SK-N-MC (cell line): ENCODE measurements around the gene ADARB1.

Source experiments
- DNase-seq: peaks from one replicate; pipeline ENCODE4 v3.0.0-alpha.2; 2011; ENCODE audit warnings: low read depth, low spot score
- H3K27ac ChIP-seq: fragments of 200-600 bp; sonication (generic); 2 replicates; pipeline ENCODE4 v1.5.1; 2016; ENCODE audit warnings: mixed run types
- H3K36me3 ChIP-seq: fragments of 200-600 bp; sonication (generic); 2 replicates; pipeline ENCODE4 v1.6.1; 2017; ENCODE audit warnings: antibody characterized with exemption, low read length, mixed read lengths; ENCODE audit not compliant: insufficient read depth
- H3K4me3 ChIP-seq: fragments of 200-600 bp; sonication (generic); 2 replicates; pipeline ENCODE4 v1.5.1; 2016
- H3K9ac ChIP-seq: fragments of 200-600 bp; sonication (generic); 2 replicates; pipeline ENCODE4 v1.8.0; 2017; ENCODE audit warnings: mixed run types, mixed read lengths; ENCODE audit not compliant: insufficient read length
- H3K9me3 ChIP-seq: fragments of 200-600 bp; sonication (generic); 2 replicates; pipeline ENCODE4 v1.6.1; 2017; ENCODE audit warnings: low read depth, mild to moderate bottlenecking, antibody characterized with exemption, low read length, moderate library complexity, mixed read lengths
- EZH2 ChIP-seq: fragments of 200-600 bp; sonication (generic); IDR thresholded peaks from one replicate; pipeline ENCODE4 v1.6.1; 2017; ENCODE audit warnings: antibody characterized with exemption
- FOXP2 ChIP-seq: optimal IDR thresholded peaks from 2 replicates; pipeline ENCODE3; 2011; ENCODE audit warnings: mild to moderate bottlenecking, moderate library complexity; ENCODE audit not compliant: insufficient read depth; ENCODE audit errors: extremely low read length, control extremely low read depth
- POLR2AphosphoS5 ChIP-seq: IDR thresholded peaks from 2 replicates; pipeline ENCODE4 v1.6.1; 2012; ENCODE audit warnings: mild to moderate bottlenecking, low read depth, low read length, borderline replicate concordance

Gene ADARB1

GRCh38 chr21:45036630-45037029 lies 37.8 kb upstream of the ADARB1 start:
- no peak overlapping the region for H3K27ac ChIP-seq
- H3K9me3 ChIP-seq = peaks cover 2% of the 10 kb centered on the region; the same call in 1 of the 2 replicates
- no peaks in the 10 kb centered on the region for H3K36me3 ChIP-seq
- TF ChIP-seq POLR2AphosphoS5 = no peak
- no peak for TF ChIP-seq EZH2
- no peak for TF ChIP-seq FOXP2
- no peak for DNase-seq
- H3K4me3 ChIP-seq = no peak overlapping the region
- no peak overlapping the region for H3K9ac ChIP-seq

- Histone ChIP-seq H3K36me3 (no peaks in the 10 kb centered on the region), H3K4me3 (no peak overlapping the region), H3K27ac (no peak overlapping the region), H3K9me3 (peaks cover 2% of the 10 kb centered on the region; the same call in 1 of the 2 replicates), H3K9ac (no peak overlapping the region)
- TF ChIP-seq POLR2AphosphoS5 (no peak), EZH2 (no peak), FOXP2 (no peak)
- DNase-seq = no peak
Observed at GRCh38 chr21:45037986-45038385, 36.4 kb upstream of the ADARB1 start.

GRCh38 chr21:45039317-45040156 lies 34.8 kb upstream of the ADARB1 start:
- DNase-seq = no peak
- Histone ChIP-seq H3K36me3 (no peaks in the 10 kb centered on the region), H3K9me3 (peaks cover 2% of the 10 kb centered on the region; the same call in 1 of the 2 replicates), H3K27ac (0 out of 2 replicates have a peak overlapping the region, but pooled peaks have one; percentile 25), H3K4me3 (no peak overlapping the region), H3K9ac (no peak overlapping the region)
- TF ChIP-seq FOXP2 = no peak
- TF ChIP-seq POLR2AphosphoS5 = no peak
- no peak for TF ChIP-seq EZH2

- DNase-seq = no peak
- TF ChIP-seq EZH2 (no peak), POLR2AphosphoS5 (no peak), FOXP2 (no peak)
- no peaks in the 10 kb centered on the region for H3K36me3 ChIP-seq
- peaks cover 2% of the 10 kb centered on the region; the same call in 1 of the 2 replicates for H3K9me3 ChIP-seq
- no peak overlapping the region for H3K4me3 ChIP-seq
- H3K27ac ChIP-seq = no peak overlapping the region
- no peak overlapping the region for H3K9ac ChIP-seq
Observed at GRCh38 chr21:45040157-45040711, 34.1 kb upstream of the ADARB1 start.

GRCh38 chr21:45040739-45041138 lies 33.6 kb upstream of the ADARB1 start:
- TF ChIP-seq EZH2 (no peak), FOXP2 (no peak), POLR2AphosphoS5 (no peak)
- Histone ChIP-seq H3K9ac (peak overlapping the region; percentile 68), H3K36me3 (no peaks in the 10 kb centered on the region), H3K27ac (peak overlapping the region; percentile 83), H3K4me3 (no peak overlapping the region; the same call in 1 of the 2 replicates), H3K9me3 (no peaks in the 10 kb centered on the region; the same call in 1 of the 2 replicates)
- no peak for DNase-seq

GRCh38 chr21:45041351-45041805 lies 33.0 kb upstream of the ADARB1 start:
- TF ChIP-seq EZH2 = no peak
- peak overlapping the region; percentile 36 for H3K4me3 ChIP-seq

GRCh38 chr21:45041984-45042663 lies 32.3 kb upstream of the ADARB1 start:
- H3K4me3 ChIP-seq = no peak overlapping the region
- H3K9me3 ChIP-seq = no peaks in the 10 kb centered on the region
- no peak for DNase-seq
- H3K9ac ChIP-seq = no peak overlapping the region
- H3K36me3 ChIP-seq = no peaks in the 10 kb centered on the region
- H3K27ac ChIP-seq = peak overlapping the region; percentile 83; the same call in 1 of the 2 replicates
- TF ChIP-seq EZH2 (no peak), POLR2AphosphoS5 (no peak), FOXP2 (no peak)

More at GRCh38 chr21:45041351-45041805, 33.0 kb upstream of the ADARB1 start:
- Histone ChIP-seq H3K9me3 (no peaks in the 10 kb centered on the region; the same call in 1 of the 2 replicates), H3K27ac (peak overlapping the region; percentile 83), H3K9ac (peak overlapping the region; percentile 68), H3K36me3 (no peaks in the 10 kb centered on the region)
- DNase-seq = no peak

- Histone ChIP-seq H3K27ac (no peak overlapping the region), H3K36me3 (no peaks in the 10 kb centered on the region), H3K9ac (no peak overlapping the region), H3K4me3 (no peak overlapping the region), H3K9me3 (no peaks in the 10 kb centered on the region)
- no peak for DNase-seq
- TF ChIP-seq FOXP2 = no peak
- no peak for TF ChIP-seq EZH2
- no peak for TF ChIP-seq POLR2AphosphoS5
Observed at GRCh38 chr21:45042664-45043161, 31.7 kb upstream of the ADARB1 start.
